Endothelial cell (in vitro differentiated cells): Measurements from ENCODE around the gene PTPRN2. TPM values are rescaled to one million over a fixed set of nuclear protein-coding genes. Genes with fewer than 3 reads are reported as not detected.

ENCODE experiments used
- DNase-seq: peaks from one replicate; pipeline ENCODE4 v3.0.0; 2021; ENCODE audit warnings: low spot score
- H3K27ac Mint-ChIP-seq: one replicate; pipeline ENCODE4 v1.8.0; 2021; ENCODE audit warnings: mixed read lengths, inconsistent platforms; ENCODE audit not compliant: unreplicated experiment
- H3K27me3 Mint-ChIP-seq: one replicate; pipeline ENCODE4 v1.8.0; 2021; ENCODE audit warnings: mild to moderate bottlenecking, moderate library complexity, mixed read lengths, inconsistent platforms; ENCODE audit not compliant: unreplicated experiment
- H3K36me3 Mint-ChIP-seq: one replicate; pipeline ENCODE4 v1.8.0; 2021; ENCODE audit warnings: mild to moderate bottlenecking, low read depth, mixed read lengths, inconsistent platforms; ENCODE audit not compliant: unreplicated experiment
- H3K4me1 Mint-ChIP-seq: one replicate; pipeline ENCODE4 v1.8.0; 2021; ENCODE audit warnings: mild to moderate bottlenecking, mixed read lengths, inconsistent platforms; ENCODE audit not compliant: unreplicated experiment
- H3K4me3 Mint-ChIP-seq: one replicate; pipeline ENCODE4 v1.8.0; 2021; ENCODE audit warnings: mild to moderate bottlenecking, mixed read lengths, inconsistent platforms; ENCODE audit not compliant: unreplicated experiment
- H3K9me3 Mint-ChIP-seq: one replicate; pipeline ENCODE4 v1.8.0; 2021; ENCODE audit warnings: mixed read lengths, inconsistent platforms; ENCODE audit not compliant: unreplicated experiment
- CTCF ChIP-seq: fragments of 200-600 bp; sonication (generic); IDR thresholded peaks from one replicate; pipeline ENCODE4 v1.5.0; 2021; ENCODE audit warnings: antibody characterized with exemption; ENCODE audit not compliant: unreplicated experiment
- total RNA-seq: library from RNA; stranded (reverse); fragmentation: NEBNext Ultra II Directional; extraction: Animal tissue kit (Norgen Biotek cat#: 25700); gene quantifications from one replicate; pipeline ENCODE4 v1.2.1, GENCODE V29; 2021; ENCODE audit not compliant: unreplicated experiment

The PTPRN2 gene
- total RNA-seq, 1 donor from 2014 or later = 0.18 TPM

- no peaks in the 10 kb centered on the region for H3K36me3 Mint-ChIP-seq
- H3K9me3 Mint-ChIP-seq = peaks cover 27% of the 10 kb centered on the region
- H3K4me3 Mint-ChIP-seq = no peak overlapping the region
- no peak for TF ChIP-seq CTCF
- no peaks in the 10 kb centered on the region for H3K4me1 Mint-ChIP-seq
- no peak overlapping the region for H3K27ac Mint-ChIP-seq
- no peaks in the 10 kb centered on the region for H3K27me3 Mint-ChIP-seq
- DNase-seq = no peak
Measured at GRCh38 chr7:158581440-158582088, 6.1 kb downstream of the PTPRN2 start.

GRCh38 chr7:158579662-158580646 is 7.7 kb downstream of the PTPRN2 start:
- DNase-seq = no peak
- Mint-ChIP-seq H3K4me3 (no peak overlapping the region), H3K9me3 (peaks cover 23% of the 10 kb centered on the region), H3K27me3 (no peaks in the 10 kb centered on the region), H3K4me1 (no peaks in the 10 kb centered on the region), H3K27ac (no peak overlapping the region), H3K36me3 (no peaks in the 10 kb centered on the region)
- TF ChIP-seq CTCF = no peak

GRCh38 chr7:158576050-158576762 is 11.4 kb downstream of the PTPRN2 start:
- Mint-ChIP-seq H3K27ac (no peak overlapping the region), H3K9me3 (peaks cover 28% of the 10 kb centered on the region), H3K36me3 (peaks cover 5% of the 10 kb centered on the region), H3K27me3 (no peaks in the 10 kb centered on the region), H3K4me3 (no peak overlapping the region), H3K4me1 (no peaks in the 10 kb centered on the region)
- no peak for DNase-seq
- no peak for TF ChIP-seq CTCF

GRCh38 chr7:158574308-158575036 is 13.2 kb downstream of the PTPRN2 start:
- TF ChIP-seq CTCF = no peak
- peaks cover 5% of the 10 kb centered on the region for H3K36me3 Mint-ChIP-seq
- H3K4me3 Mint-ChIP-seq = no peak overlapping the region
- no peaks in the 10 kb centered on the region for H3K4me1 Mint-ChIP-seq
- DNase-seq = no peak
- no peaks in the 10 kb centered on the region for H3K27me3 Mint-ChIP-seq
- peaks cover 18% of the 10 kb centered on the region for H3K9me3 Mint-ChIP-seq
- no peak overlapping the region for H3K27ac Mint-ChIP-seq
